Astrocyte (in vitro differentiated cells and primary cell): Measurements from ENCODE around the gene SLC25A22. TPM values are rescaled to one million over a fixed set of nuclear protein-coding genes. Genes with fewer than 3 reads are reported as not detected.

Experiments used
- DNase-seq: peaks from one replicate; pipeline ENCODE4 v3.0.0-alpha.2; 2010; ENCODE audit warnings: low read depth
- FAIRE-seq: peaks from 2 replicates; lab custom pipeline; 2011; peaks lifted over from hg19 to GRCh38; lab: Jason Lieb, UNC
- H2AFZ ChIP-seq: 2 replicates; pipeline ENCODE4 v1.6.0; 2012; ENCODE audit warnings: low read depth, low read length, inconsistent platforms
- H3K27ac ChIP-seq: 2 replicates; pipeline ENCODE4 v1.5.1; 2011; ENCODE audit warnings: low read depth, low read length, inconsistent platforms
- H3K27me3 ChIP-seq: 2 replicates; pipeline ENCODE4 v1.6.0; 2011; ENCODE audit warnings: low read length, inconsistent platforms; ENCODE audit not compliant: insufficient read depth
- H3K36me3 ChIP-seq: 2 replicates; pipeline ENCODE4 v1.5.1; 2011; ENCODE audit warnings: low read length, inconsistent platforms; ENCODE audit not compliant: insufficient read depth
- H3K4me1 ChIP-seq: 2 replicates; pipeline ENCODE4 v1.5.1; 2011; ENCODE audit warnings: low read length, inconsistent platforms; ENCODE audit not compliant: insufficient read depth
- H3K4me2 ChIP-seq: 2 replicates; pipeline ENCODE4 v1.6.0; 2012; ENCODE audit warnings: low read length, inconsistent platforms
- H3K4me3 ChIP-seq: 2 replicates; pipeline ENCODE4 v1.5.1; 2011; ENCODE audit warnings: low read depth, mild to moderate bottlenecking, low read length, inconsistent platforms; ENCODE audit not compliant: insufficient read depth
- H3K79me2 ChIP-seq: 2 replicates; pipeline ENCODE4 v1.6.0; 2012; ENCODE audit warnings: mild to moderate bottlenecking, low read length, inconsistent platforms; ENCODE audit not compliant: insufficient read depth
- H3K9ac ChIP-seq: 2 replicates; pipeline ENCODE4 v1.6.0; 2012; ENCODE audit warnings: mild to moderate bottlenecking, low read length, inconsistent platforms
- H3K9me3 ChIP-seq: 2 replicates; pipeline ENCODE4 v1.5.1; 2012; ENCODE audit warnings: low read depth, mild to moderate bottlenecking, low read length, inconsistent platforms; ENCODE audit not compliant: insufficient read depth
- H4K20me1 ChIP-seq: 2 replicates; pipeline ENCODE4 v1.6.0; 2012; ENCODE audit warnings: low read length, inconsistent platforms; ENCODE audit not compliant: insufficient read depth
- H3K27ac Mint-ChIP-seq: one replicate; pipeline ENCODE4 v1.8.0; 2021; ENCODE audit warnings: mild to moderate bottlenecking, mixed read lengths; ENCODE audit not compliant: unreplicated experiment
- H3K27me3 Mint-ChIP-seq: one replicate; pipeline ENCODE4 v1.8.0; 2021; ENCODE audit warnings: low read depth, mixed read lengths; ENCODE audit not compliant: unreplicated experiment
- H3K36me3 Mint-ChIP-seq: one replicate; pipeline ENCODE4 v1.8.0; 2021; ENCODE audit warnings: low read depth, mixed read lengths; ENCODE audit not compliant: unreplicated experiment
- H3K4me1 Mint-ChIP-seq: one replicate; pipeline ENCODE4 v1.8.0; 2021; ENCODE audit warnings: low read depth, mixed read lengths; ENCODE audit not compliant: unreplicated experiment
- H3K4me3 Mint-ChIP-seq: one replicate; pipeline ENCODE4 v1.8.0; 2021; ENCODE audit warnings: mild to moderate bottlenecking, moderate library complexity, mixed read lengths; ENCODE audit not compliant: unreplicated experiment
- H3K9me3 Mint-ChIP-seq: one replicate; pipeline ENCODE4 v1.8.0; 2021; ENCODE audit warnings: mild to moderate bottlenecking, mixed read lengths; ENCODE audit not compliant: unreplicated experiment
- EZH2 ChIP-seq: IDR thresholded peaks from 2 replicates; pipeline ENCODE4 v1.6.1; 2012; ENCODE audit warnings: mild to moderate bottlenecking, low read length, inconsistent platforms; ENCODE audit not compliant: insufficient read depth
- total RNA-seq: library from RNA; stranded (reverse); gene quantifications from 2 replicates; pipeline ENCODE4 v1.2.1, GENCODE V29; 2021
- TF ChIP-seq, protein P1 (sequence below): IDR thresholded peaks from 2 replicates; pipeline ENCODE4 v1.5.1; 2011; ENCODE audit warnings: low read depth, mild to moderate bottlenecking, inconsistent platforms, low read length, moderate library complexity; ENCODE audit not compliant: insufficient read depth

The SLC25A22 gene
- total RNA-seq, 1 donor from 2014 or later: 21.4 TPM

DNA sequence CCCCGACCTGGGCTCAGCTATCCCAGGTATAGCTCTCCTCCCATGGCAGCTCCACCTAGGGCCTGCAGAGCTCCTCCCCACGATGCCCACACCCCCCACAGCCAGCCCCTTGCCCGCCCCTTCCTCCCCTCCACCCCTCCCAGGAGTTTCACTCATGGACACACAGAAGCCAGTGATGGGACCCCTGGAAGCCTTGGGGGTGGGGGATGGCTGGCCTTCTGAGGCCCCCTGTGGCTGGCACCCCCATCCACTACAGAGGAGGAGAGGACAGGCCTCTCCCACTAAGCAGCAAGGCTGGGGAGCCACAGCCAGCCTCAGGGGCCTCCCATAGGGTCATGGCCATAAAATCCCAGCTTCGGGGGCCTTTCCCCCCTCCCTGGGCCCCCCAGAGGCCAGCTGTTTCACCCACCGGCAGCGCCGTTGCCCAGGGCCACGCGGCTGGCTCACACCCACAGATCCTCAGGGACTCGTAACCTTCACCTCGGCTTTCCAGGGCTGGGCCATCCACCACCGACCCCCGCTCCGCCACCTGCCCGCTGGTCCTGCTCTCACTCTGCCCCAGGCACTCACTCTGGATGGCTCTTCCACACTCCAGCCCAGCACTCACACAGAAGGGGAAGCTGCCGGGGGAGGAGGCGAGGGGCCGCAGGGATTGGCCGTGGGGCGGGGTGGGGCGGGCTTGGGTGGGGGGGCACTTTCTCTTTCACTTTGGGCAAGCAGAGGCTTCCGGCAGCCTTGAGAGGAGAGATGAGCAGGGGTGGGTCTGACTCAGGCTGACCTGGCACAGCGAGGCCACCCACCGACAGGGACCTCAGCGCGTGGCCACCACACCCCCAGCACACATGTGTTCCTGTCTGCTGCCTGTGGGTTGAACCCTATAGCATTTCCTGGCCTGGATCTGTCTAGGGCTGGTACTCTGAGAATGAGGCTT is 2.2 kb downstream of the SLC25A22 start:
- peaks cover 53% of the 10 kb centered on the region for H4K20me1 ChIP-seq
- H3K9me3 ChIP-seq: no peaks in the 10 kb centered on the region
- peak overlapping the region; percentile 96 for H3K4me2 ChIP-seq
- H3K27ac ChIP-seq: peak overlapping the region; percentile 81
- H3K27me3 ChIP-seq: no peaks in the 10 kb centered on the region
- H3K27ac Mint-ChIP-seq: peak overlapping the region; percentile 34
- peaks cover 2% of the 10 kb centered on the region for H3K36me3 Mint-ChIP-seq
- no peak overlapping the region for H2AFZ ChIP-seq
- peak overlapping the region; percentile 86 for H3K9ac ChIP-seq
- peak overlapping the region; percentile 67 for H3K4me3 Mint-ChIP-seq
- H3K36me3 ChIP-seq: no peaks in the 10 kb centered on the region
- peaks cover 16% of the 10 kb centered on the region for H3K4me1 ChIP-seq
- H3K9me3 Mint-ChIP-seq: no peaks in the 10 kb centered on the region
- H3K27me3 Mint-ChIP-seq: no peaks in the 10 kb centered on the region
- FAIRE-seq (no peak), DNase-seq (peak; percentile 61)
- H3K4me3 ChIP-seq: peak overlapping the region; percentile 77
- H3K4me1 Mint-ChIP-seq: no peaks in the 10 kb centered on the region
- TF ChIP-seq EZH2: no peak
- TF ChIP-seq, protein P1, sequence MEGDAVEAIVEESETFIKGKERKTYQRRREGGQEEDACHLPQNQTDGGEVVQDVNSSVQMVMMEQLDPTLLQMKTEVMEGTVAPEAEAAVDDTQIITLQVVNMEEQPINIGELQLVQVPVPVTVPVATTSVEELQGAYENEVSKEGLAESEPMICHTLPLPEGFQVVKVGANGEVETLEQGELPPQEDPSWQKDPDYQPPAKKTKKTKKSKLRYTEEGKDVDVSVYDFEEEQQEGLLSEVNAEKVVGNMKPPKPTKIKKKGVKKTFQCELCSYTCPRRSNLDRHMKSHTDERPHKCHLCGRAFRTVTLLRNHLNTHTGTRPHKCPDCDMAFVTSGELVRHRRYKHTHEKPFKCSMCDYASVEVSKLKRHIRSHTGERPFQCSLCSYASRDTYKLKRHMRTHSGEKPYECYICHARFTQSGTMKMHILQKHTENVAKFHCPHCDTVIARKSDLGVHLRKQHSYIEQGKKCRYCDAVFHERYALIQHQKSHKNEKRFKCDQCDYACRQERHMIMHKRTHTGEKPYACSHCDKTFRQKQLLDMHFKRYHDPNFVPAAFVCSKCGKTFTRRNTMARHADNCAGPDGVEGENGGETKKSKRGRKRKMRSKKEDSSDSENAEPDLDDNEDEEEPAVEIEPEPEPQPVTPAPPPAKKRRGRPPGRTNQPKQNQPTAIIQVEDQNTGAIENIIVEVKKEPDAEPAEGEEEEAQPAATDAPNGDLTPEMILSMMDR: no peak
- peaks cover 4% of the 10 kb centered on the region for H3K79me2 ChIP-seq

DNA sequence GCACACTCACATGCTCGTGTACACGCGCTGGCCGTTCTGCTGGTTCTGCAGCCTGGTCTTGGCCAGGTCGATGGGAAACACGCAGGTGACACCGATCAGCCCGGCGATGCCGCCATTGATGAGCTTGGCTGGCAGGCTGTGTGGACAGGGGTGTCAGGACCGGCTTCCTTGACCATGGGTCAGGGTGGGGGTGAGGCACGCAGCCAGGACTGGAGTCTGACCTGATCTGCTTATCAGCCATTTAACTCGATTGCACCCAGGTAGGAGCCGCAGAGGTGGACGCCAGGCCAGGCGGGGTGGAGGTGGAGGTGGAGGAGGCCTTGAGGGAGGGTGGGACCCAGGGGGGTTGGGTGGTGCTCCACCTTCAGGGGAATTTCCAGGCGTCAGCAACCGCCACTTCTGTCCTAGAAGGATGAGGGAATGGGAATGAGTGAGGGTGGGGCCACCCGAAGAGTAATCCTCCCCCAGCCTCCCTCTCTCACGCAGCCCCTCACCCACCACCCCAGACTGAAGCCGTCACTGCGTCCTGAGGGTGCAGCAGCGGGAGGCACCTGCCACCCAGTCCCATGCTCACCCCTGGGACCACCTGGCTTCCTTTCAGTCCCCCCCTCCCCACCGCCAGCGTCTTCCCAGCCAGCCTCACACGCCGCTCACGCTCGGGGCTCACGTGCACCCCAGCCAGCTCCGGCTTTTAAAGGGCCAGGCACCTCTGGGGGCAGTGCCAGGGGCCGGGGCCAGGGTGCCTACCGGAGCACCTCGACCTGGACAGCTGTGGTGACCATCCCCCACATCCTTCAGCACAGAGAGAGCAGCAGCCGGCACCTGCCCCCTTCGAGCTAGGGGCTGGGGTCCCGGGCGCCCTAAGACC is 3.1 kb downstream of the SLC25A22 start:
- H3K9me3 Mint-ChIP-seq: no peaks in the 10 kb centered on the region
- H3K36me3 Mint-ChIP-seq: peaks cover 2% of the 10 kb centered on the region
- H3K27ac ChIP-seq: no peak overlapping the region
- peaks cover 4% of the 10 kb centered on the region for H3K79me2 ChIP-seq
- no peaks in the 10 kb centered on the region for H3K9me3 ChIP-seq
- TF ChIP-seq, protein P1: no peak
- no peak for TF ChIP-seq EZH2
- FAIRE-seq (no peak), DNase-seq (no peak)
- H3K4me1 Mint-ChIP-seq: no peaks in the 10 kb centered on the region
- no peaks in the 10 kb centered on the region for H3K36me3 ChIP-seq
- H3K27me3 ChIP-seq: no peaks in the 10 kb centered on the region
- no peak overlapping the region for H3K27ac Mint-ChIP-seq
- no peak overlapping the region for H2AFZ ChIP-seq
- no peak overlapping the region for H3K4me3 Mint-ChIP-seq
- H3K9ac ChIP-seq: peak overlapping the region; percentile 72
- no peak overlapping the region for H3K4me3 ChIP-seq
- H3K4me1 ChIP-seq: peaks cover 16% of the 10 kb centered on the region
- H3K4me2 ChIP-seq: peak overlapping the region; percentile 96
- peaks cover 54% of the 10 kb centered on the region for H4K20me1 ChIP-seq
- no peaks in the 10 kb centered on the region for H3K27me3 Mint-ChIP-seq
